Immature natural killer cell (primary cell): ENCODE data around the gene GLRX5. TPM values are rescaled to one million over a fixed set of nuclear protein-coding genes. Genes with fewer than 3 reads are reported as not detected.

ENCODE experiments used
- DNase-seq, 3 donors: peaks; one replicate each; pipeline ENCODE4 v3.0.0; 2022; ENCODE audit warnings: mixed read lengths in 1 of 3
- H3K27ac Mint-ChIP-seq, 6 donors: one replicate each; pipeline ENCODE4 v1.8.0; 2020; ENCODE audit warnings: mixed read lengths in 6 of 6, mild to moderate bottlenecking in 5 of 6, inconsistent platforms in 4 of 6, moderate library complexity in 3 of 6
- H3K27me3 Mint-ChIP-seq, 3 donors: one replicate each; pipeline ENCODE4 v1.8.0; 2020 to 2021; ENCODE audit warnings: low read depth in 3 of 3, mild to moderate bottlenecking in 3 of 3, mixed read lengths in 3 of 3, moderate library complexity in 3 of 3, inconsistent platforms in 1 of 3
- H3K36me3 Mint-ChIP-seq, 3 donors: one replicate each; pipeline ENCODE4 v1.8.0; 2020; ENCODE audit warnings: mixed read lengths in 3 of 3, inconsistent platforms in 2 of 3, mild to moderate bottlenecking in 2 of 3
- H3K4me1 Mint-ChIP-seq, 2 donors: one replicate each; pipeline ENCODE4 v1.8.0; 2020; ENCODE audit warnings: inconsistent platforms in 2 of 2, mild to moderate bottlenecking in 2 of 2, mixed read lengths in 2 of 2, moderate library complexity in 1 of 2
- H3K4me3 Mint-ChIP-seq, 5 donors: one replicate each; pipeline ENCODE4 v1.8.0; 2020; ENCODE audit warnings: mild to moderate bottlenecking in 5 of 5, mixed read lengths in 5 of 5, inconsistent platforms in 3 of 5, moderate library complexity in 3 of 5
- H3K9me3 Mint-ChIP-seq, 6 donors: one replicate each; pipeline ENCODE4 v1.8.0; 2020; ENCODE audit warnings: mild to moderate bottlenecking in 6 of 6, mixed read lengths in 6 of 6, inconsistent platforms in 4 of 6, moderate library complexity in 3 of 6
- polyA plus RNA-seq, 3 donors: library from polyadenylated mRNA; unstranded; fragments of 300-500 nt; fragmentation: Illumina TruSeq; gene quantifications; one replicate each; pipeline ENCODE4 v1.2.3, GENCODE V29; 2021

The GLRX5 gene
- 10 to 100 TPM; 54.5 to 87.1 (median 81.7) TPM for polyA plus RNA-seq

DNA sequence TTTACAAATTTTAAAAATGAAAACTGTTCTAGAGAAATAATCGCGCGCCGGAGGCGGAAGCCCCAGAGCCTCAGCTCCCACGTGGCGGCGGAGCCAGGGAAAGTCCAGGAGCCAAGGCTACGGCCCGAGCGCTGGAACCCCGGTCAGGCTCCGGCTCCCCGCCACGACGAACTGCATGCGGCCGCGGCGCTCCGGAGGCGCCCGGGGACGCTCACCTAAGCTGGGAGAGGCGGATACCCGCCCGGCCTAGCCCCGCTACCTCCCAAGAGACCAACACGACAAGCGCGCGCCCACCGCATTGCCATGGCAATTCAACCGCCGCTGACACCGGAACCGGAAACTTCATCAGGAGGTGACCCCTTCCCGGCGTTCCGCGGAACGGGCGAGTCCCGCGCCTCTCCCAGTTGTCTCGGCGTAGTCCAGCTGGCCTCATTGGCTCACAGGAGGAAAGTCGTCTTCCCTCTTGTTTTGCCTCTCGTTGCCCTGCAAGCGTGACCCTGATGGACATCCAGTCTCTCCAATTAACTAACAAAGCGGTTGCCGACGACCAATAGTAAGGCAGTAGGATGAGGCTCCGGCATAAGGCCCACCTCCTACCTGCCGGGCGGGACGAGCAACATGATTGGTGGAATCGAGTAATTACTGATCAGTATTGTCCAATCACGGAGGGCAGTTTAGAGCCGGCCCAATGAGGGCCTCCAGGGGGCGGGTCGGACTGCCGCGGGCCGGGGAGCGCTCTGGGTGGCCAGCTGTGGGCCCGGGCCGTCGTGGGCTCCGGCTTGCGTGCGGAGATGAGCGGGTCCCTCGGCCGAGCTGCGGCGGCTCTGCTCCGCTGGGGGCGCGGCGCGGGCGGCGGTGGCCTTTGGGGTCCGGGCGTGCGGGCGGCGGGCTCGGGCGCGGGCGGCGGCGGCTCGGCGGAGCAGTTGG lies at the start of gene GLRX5:
Gene GLRX5 (plus strand): TSS at position 752 of the 927 bp plus-strand sequence. CDS start 40 bp downstream, at position 792.
- H3K27ac Mint-ChIP-seq = peak within 1 kb of the TSS; percentile 84 to 95 (median 92)
- peak; percentile 99 for DNase-seq
- peaks cover 5 to 12% (median 6%) of the 10 kb centered on the region in 3 donors for H3K27me3 Mint-ChIP-seq
- peaks cover 0 to 8% (median 0%) of the 10 kb centered on the region in 3 donors for H3K36me3 Mint-ChIP-seq
- H3K4me1 Mint-ChIP-seq = peaks cover 54 to 70% of the 10 kb centered on the region in 2 donors
- H3K4me3 Mint-ChIP-seq = peak within 1 kb of the TSS; percentile 89 to 96 (median 92)
- H3K9me3 Mint-ChIP-seq = no peaks in the 10 kb centered on the region

- H3K27me3 Mint-ChIP-seq = peaks cover 0 to 2% (median 0%) of the 10 kb centered on the region in 3 donors
- peak overlapping the region in 2 of 6 donors; percentile 9 to 54 for H3K27ac Mint-ChIP-seq
- H3K4me3 Mint-ChIP-seq = no peak overlapping the region
- peaks cover 9 to 11% of the 10 kb centered on the region in 2 donors for H3K4me1 Mint-ChIP-seq
- DNase-seq = no peak
- no peaks in the 10 kb centered on the region for H3K9me3 Mint-ChIP-seq
- peaks cover 0 to 2% (median 0%) of the 10 kb centered on the region in 3 donors for H3K36me3 Mint-ChIP-seq
Measured at GRCh38 chr14:95485222-95485819, 49.5 kb upstream of the GLRX5 start.

DNA sequence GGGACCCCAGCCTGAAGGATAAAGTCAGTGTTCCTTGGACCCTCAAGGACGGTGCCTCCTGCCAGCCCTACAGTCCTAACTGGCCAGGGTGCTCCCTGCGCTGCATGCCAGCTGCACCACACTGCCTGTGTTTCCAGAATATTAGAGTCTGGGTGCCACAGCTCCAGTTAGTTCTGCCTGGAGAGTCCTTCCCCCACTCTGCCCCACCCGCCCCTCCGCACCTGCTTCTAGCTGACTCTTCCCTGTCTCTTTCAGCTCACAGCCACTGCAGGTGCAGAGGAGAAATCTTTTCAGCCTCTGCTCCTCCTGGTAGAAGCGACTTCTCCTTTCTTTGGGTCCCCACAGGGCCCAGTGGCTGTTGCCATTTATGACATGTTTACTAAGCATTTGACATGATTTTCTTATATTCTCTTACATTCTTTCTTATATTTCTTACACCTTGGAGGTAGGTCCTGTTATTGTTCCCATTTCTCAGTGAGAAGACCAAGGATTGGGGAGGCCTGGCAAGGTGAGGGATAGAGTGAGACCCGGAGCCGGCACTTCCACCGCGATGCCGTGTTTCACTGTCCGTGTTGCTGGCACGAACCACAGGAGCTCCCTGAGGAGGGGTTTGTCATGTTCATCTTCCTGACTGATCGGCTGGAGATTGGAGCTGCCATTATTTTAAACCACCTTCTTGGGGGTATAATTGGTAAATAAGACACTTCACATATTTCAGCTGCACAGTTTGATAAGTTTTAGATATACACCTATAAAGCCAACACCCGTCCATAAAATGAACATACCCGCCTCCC lies 47.8 kb upstream of the GLRX5 start:
- Mint-ChIP-seq H3K27ac (no peak overlapping the region), H3K4me3 (no peak overlapping the region), H3K9me3 (no peaks in the 10 kb centered on the region)

DNA sequence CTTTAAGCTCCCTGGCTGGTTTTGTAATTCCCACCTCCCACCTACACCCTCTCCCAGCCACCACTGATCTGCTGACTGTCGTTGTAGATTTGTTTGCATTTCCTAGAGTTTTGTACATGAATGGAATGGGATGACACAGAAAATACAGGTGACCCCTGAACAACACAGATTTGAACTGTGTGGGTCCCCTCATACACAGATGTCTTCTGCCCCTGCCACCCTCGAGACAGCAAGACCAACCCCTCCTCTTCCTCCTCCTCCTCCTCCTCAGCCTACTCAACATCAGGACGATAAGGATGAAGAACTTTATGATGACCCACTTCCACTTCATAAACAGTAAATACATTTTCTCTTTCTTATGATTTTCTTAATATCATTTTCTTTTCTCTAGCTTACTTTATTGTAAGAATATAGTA lies 47.2 kb upstream of the GLRX5 start:
- no peaks in the 10 kb centered on the region for H3K4me1 Mint-ChIP-seq
- peaks cover 0 to 2% (median 0%) of the 10 kb centered on the region in 3 donors for H3K27me3 Mint-ChIP-seq
- no peaks in the 10 kb centered on the region for H3K9me3 Mint-ChIP-seq
- peaks cover 0 to 6% (median 0%) of the 10 kb centered on the region in 3 donors for H3K36me3 Mint-ChIP-seq
- H3K4me3 Mint-ChIP-seq = no peak overlapping the region
- DNase-seq = no peak
- no peak overlapping the region for H3K27ac Mint-ChIP-seq

More for the DNA sequence above, 47.8 kb upstream of the GLRX5 start:
- DNase-seq = no peak
- Mint-ChIP-seq H3K4me1 (no peaks in the 10 kb centered on the region), H3K36me3 (peaks cover 0 to 4% (median 0%) of the 10 kb centered on the region in 3 donors), H3K27me3 (peaks cover 0 to 2% (median 0%) of the 10 kb centered on the region in 3 donors)

DNA sequence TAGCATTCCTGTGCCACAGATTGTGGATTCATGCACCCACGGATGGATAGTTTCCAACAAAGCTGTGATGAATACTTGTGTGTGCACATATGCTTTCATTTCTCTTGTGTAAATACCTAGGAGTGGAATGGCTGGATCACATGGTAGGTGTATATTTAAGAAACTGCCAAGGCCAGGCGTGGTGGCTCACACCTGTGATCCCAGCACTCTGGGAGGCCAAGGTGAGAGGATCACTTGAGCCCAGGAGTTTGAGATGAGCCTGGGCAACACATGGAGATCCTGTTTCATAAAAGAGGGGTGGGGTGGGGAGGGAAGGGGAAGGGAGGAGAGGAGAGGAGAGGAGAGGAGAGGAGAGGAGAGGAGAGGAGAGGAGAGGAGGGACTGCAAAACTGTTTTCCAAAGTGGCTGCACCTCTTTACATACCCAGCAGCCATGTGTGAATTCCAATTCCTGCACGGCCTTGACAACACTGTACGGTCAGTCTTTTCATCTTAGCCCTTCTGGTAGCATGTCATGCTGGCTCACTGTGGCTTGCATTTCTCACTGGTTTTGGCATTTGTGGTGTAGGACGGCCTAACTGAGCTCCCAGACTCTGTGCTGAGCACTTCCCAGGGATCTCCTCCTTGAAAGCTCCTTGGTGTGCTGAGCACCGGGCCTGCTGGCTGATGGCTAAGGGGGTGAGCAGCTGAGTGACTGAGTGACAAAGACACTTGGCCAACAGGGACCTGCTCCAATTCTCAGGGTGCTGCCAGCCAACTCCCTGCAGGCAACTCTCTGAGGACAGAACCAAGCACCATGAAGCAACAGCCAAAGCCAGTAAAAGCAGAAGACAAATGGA lies 46.3 kb upstream of the GLRX5 start:
- H3K27ac Mint-ChIP-seq = peak overlapping the region in 1 of 6 donors; percentile 35
- peaks cover 0 to 6% (median 0%) of the 10 kb centered on the region in 3 donors for H3K36me3 Mint-ChIP-seq
- H3K9me3 Mint-ChIP-seq = no peaks in the 10 kb centered on the region
- DNase-seq = no peak
- no peaks in the 10 kb centered on the region for H3K27me3 Mint-ChIP-seq
- H3K4me1 Mint-ChIP-seq = no peaks in the 10 kb centered on the region
- H3K4me3 Mint-ChIP-seq = no peak overlapping the region

DNA sequence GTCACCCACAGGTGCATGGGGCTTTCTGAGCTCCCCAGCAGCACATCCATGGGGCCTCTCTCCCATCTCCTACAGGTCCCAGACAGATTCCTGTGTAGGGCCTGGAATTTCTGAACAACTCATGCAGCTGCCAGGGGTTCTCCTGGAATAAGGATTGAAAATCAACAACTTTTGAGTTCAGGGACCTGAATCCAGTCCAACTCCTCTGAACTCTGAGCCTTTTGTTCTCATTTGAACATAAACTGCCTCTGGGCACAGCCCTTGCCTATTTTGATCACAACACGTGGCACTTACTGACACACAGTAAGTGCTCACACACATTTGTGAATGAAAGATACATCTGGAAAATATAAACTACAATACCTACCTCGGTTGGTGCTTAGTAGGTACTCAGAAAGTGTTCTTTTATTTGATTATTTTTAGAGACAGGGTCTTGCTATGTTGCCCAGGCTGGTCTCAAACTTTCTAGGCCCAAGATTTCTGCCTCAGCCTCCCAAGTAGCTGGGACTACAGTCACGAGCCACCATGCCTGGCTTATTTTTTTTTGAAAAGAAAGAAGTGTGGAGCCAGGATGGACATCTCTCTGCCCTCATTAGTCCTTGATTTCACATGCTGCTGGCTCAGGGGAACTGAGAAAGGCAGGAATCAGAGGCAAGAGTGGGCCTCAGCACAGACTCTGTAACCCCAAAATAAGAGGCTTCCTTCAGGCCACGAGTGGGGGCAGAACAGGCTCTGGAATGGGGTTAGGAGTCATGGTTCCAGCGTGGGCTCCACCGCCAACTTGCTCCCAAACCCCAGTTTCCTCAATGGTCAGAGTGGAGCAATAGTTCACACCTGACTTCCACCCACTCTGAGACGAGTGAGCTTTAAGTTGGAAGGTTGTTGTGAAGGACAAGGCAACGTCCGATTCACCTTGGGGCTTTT lies 45.4 kb upstream of the GLRX5 start:
- peaks cover 0 to 6% (median 5%) of the 10 kb centered on the region in 3 donors for H3K36me3 Mint-ChIP-seq
- no peaks in the 10 kb centered on the region for H3K27me3 Mint-ChIP-seq
- H3K27ac Mint-ChIP-seq = peak overlapping the region in 1 of 6 donors; percentile 50
- no peak overlapping the region for H3K4me3 Mint-ChIP-seq
- DNase-seq = no peak
- peaks cover 5 to 6% of the 10 kb centered on the region in 2 donors for H3K4me1 Mint-ChIP-seq
- no peaks in the 10 kb centered on the region for H3K9me3 Mint-ChIP-seq

DNA sequence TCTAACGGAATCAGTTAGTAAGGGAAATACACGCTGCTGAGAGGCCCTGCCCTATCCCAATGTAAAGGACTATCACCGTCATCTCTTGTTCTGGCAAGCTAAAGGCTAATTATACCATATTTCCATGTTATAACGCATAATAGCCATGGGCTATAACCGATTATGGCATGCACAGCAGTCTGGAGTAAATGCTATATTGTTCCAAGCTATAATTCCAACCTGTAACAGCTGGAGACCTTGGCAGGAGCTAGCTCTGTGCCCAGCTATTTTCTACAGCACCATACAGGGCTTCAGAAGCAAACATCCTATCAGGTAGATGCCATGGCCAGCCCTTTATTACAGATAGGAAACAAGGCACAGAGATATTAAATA lies 44.7 kb upstream of the GLRX5 start:
- peaks cover 0 to 6% (median 5%) of the 10 kb centered on the region in 3 donors for H3K36me3 Mint-ChIP-seq
- no peaks in the 10 kb centered on the region for H3K9me3 Mint-ChIP-seq
- H3K27me3 Mint-ChIP-seq = no peaks in the 10 kb centered on the region
- H3K4me1 Mint-ChIP-seq = peaks cover 11 to 12% of the 10 kb centered on the region in 2 donors
- DNase-seq = no peak
- H3K4me3 Mint-ChIP-seq = no peak overlapping the region
- peak overlapping the region in 1 of 6 donors; percentile 48 for H3K27ac Mint-ChIP-seq

DNA sequence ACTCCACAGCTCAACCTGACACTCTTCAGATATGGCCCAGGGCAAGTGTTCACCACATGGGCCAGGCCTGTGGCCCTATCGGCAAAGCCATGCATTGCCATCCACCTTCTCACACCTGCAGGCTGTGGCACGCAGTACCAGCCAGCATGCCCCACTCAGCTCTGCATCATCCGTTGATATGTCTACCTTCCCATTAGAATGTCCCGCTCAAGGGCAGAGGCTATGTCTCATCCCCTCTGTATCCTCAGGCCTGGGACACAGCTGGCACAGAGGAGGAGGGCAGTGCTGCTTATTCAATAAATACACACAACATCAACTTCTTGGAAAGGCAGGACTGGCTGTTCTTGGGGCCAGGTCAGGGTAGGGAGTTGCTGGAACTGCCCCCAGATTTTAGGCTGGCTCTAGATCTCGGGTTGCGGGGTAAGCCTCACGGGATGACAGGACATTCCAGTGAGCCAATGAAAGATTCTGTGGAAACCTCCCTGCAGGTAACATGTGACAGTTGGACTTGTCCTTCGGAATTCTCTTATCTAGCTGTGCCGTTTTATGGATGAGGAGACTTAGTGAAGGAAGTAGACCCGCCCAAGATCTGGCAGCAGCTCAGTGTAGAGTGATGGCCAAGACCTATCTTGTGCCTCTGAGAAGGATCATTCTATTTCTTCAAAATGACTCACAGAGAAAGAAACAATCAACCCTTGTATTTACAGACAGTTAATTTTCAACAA lies 44.0 kb upstream of the GLRX5 start:
- Mint-ChIP-seq H3K27me3 (no peaks in the 10 kb centered on the region), H3K9me3 (no peaks in the 10 kb centered on the region), H3K4me3 (no peak overlapping the region), H3K4me1 (peaks cover 19 to 20% of the 10 kb centered on the region in 2 donors), H3K27ac (no peak overlapping the region), H3K36me3 (peaks cover 0 to 6% (median 5%) of the 10 kb centered on the region in 3 donors)
- DNase-seq = no peak

DNA sequence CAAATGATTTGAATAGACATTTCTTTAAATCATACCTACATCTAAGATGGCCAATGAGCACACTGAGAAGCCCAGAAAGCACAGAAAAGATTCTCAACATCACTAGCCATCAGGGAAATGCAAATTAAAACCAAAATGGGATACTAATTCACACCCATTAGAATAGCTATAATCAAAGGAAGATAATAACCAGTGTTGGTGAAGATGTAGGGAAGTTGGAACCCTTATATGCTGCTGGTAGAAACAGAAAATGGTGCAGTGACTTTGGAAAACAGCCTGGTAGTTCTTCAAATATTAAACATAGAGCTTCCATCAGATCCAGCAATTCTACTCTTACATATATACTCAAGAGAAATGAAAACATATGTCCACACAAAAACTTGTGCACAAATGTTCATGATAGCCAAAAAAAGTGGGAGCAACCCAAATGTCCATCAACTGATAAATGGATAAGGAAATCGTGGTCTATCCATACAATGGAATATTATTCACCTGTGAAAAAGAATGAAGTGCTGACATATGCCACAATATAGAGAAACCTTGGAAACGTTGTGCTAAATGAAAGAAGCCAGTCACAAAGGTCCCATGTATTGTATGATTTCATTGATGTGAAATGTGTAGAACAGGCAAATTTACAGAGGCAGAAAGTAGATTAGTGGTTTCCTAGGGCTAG lies 42.8 kb upstream of the GLRX5 start:
- Mint-ChIP-seq H3K9me3 (no peaks in the 10 kb centered on the region), H3K4me3 (no peak overlapping the region), H3K27ac (no peak overlapping the region), H3K36me3 (peaks cover 0 to 6% (median 5%) of the 10 kb centered on the region in 3 donors), H3K27me3 (no peaks in the 10 kb centered on the region), H3K4me1 (peaks cover 31 to 32% of the 10 kb centered on the region in 2 donors)
- DNase-seq = no peak

DNA sequence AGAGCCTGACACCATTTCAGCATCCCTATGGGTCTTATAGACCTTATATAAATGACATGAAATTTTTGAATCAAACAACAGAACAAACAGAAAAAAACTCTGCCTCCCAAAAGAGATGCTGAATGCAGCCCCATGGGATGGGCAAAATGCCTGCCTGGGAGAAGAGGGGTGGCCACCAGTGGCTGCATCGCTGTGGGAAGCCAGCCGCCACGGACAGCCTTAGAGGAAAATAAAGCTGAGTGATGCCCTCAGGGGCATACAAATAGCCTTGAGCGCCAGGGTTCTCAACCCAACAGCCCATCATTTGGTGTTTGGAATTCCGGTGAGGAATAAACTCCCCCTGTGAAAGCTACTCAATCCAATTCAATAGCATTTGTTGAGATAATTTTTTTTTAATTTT lies 41.3 kb upstream of the GLRX5 start:
- peaks cover 0 to 6% (median 5%) of the 10 kb centered on the region in 3 donors for H3K36me3 Mint-ChIP-seq
- no peaks in the 10 kb centered on the region for H3K9me3 Mint-ChIP-seq
- no peak for DNase-seq
- peak overlapping the region in 1 of 6 donors; percentile 35 for H3K27ac Mint-ChIP-seq
- no peak overlapping the region for H3K4me3 Mint-ChIP-seq
- H3K27me3 Mint-ChIP-seq = no peaks in the 10 kb centered on the region
- peaks cover 31 to 32% of the 10 kb centered on the region in 2 donors for H3K4me1 Mint-ChIP-seq

DNA sequence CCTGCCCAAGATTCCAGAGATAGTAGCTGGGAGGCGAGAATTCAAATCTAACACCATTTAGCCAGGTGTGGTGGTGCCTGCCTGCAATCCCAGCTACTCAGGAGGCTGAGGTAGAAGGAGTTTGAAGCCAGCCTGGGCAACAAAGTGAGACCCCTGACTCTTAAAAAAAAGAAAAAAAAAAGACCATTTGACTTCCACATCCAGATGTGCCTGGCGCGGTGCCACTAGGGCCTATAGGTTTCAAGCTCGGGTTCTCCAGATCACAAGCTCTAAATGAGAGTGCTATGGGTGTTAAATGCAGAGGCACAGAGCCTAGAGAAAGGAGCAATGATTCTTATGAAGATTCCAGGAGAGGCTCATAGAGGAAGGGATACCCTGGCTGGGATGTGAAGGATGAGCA lies 40.9 kb upstream of the GLRX5 start:
- Mint-ChIP-seq H3K27ac (peak overlapping the region; percentile 7 to 96 (median 74)), H3K9me3 (no peaks in the 10 kb centered on the region), H3K36me3 (peaks cover 0 to 6% (median 5%) of the 10 kb centered on the region in 3 donors), H3K4me1 (peaks cover 31 to 32% of the 10 kb centered on the region in 2 donors), H3K27me3 (no peaks in the 10 kb centered on the region), H3K4me3 (peak overlapping the region in 1 of 5 donors; percentile 57)
- no peak for DNase-seq
